Neuron (in vitro differentiated cells): ENCODE measurements around the gene NCDN.

Experiments used
- H2AFZ ChIP-seq: one replicate; pipeline ENCODE4 v1.6.1; 2013; ENCODE audit warnings: low read depth, mild to moderate bottlenecking, inconsistent platforms, low read length, moderate library complexity
- H3K27me3 ChIP-seq: one replicate; pipeline ENCODE4 v1.6.1; 2013; ENCODE audit warnings: low read length; ENCODE audit not compliant: insufficient read depth
- H3K36me3 ChIP-seq: one replicate; pipeline ENCODE4 v1.6.1; 2013; ENCODE audit warnings: low read length; ENCODE audit not compliant: insufficient read depth
- H3K4me1 ChIP-seq: one replicate; pipeline ENCODE4 v1.6.1; 2013; ENCODE audit warnings: low read length; ENCODE audit not compliant: insufficient read depth
- H3K4me3 ChIP-seq: 2 replicates; pipeline ENCODE4 v1.5.1; 2013; ENCODE audit warnings: mild to moderate bottlenecking, low read length, moderate library complexity
- H3K9me3 ChIP-seq: one replicate; pipeline ENCODE4 v1.6.1; 2013; ENCODE audit warnings: low read length

NCDN gene

GRCh38 chr1:35535243-35535642, 22.4 kb upstream of the NCDN start:
- Histone ChIP-seq H3K4me1 (peaks cover 19% of the 10 kb centered on the region), H2AFZ (no peak overlapping the region)

GRCh38 chr1:35536556-35537162, 20.9 kb upstream of the NCDN start:
- Histone ChIP-seq H3K9me3 (peaks cover 3% of the 10 kb centered on the region), H3K4me1 (peaks cover 19% of the 10 kb centered on the region), H2AFZ (no peak overlapping the region), H3K36me3 (peaks cover 9% of the 10 kb centered on the region), H3K4me3 (no peak overlapping the region), H3K27me3 (no peaks in the 10 kb centered on the region)

More at GRCh38 chr1:35535243-35535642, 22.4 kb upstream of the NCDN start:
- peaks cover 17% of the 10 kb centered on the region for H3K9me3 ChIP-seq
- H3K27me3 ChIP-seq = no peaks in the 10 kb centered on the region
- H3K36me3 ChIP-seq = peaks cover 23% of the 10 kb centered on the region
- no peak overlapping the region for H3K4me3 ChIP-seq

GRCh38 chr1:35537806-35538205, 19.8 kb upstream of the NCDN start:
- Histone ChIP-seq H3K4me3 (no peak overlapping the region), H3K4me1 (peaks cover 19% of the 10 kb centered on the region), H2AFZ (no peak overlapping the region), H3K27me3 (no peaks in the 10 kb centered on the region), H3K36me3 (peaks cover 6% of the 10 kb centered on the region), H3K9me3 (no peaks in the 10 kb centered on the region)

DNA sequence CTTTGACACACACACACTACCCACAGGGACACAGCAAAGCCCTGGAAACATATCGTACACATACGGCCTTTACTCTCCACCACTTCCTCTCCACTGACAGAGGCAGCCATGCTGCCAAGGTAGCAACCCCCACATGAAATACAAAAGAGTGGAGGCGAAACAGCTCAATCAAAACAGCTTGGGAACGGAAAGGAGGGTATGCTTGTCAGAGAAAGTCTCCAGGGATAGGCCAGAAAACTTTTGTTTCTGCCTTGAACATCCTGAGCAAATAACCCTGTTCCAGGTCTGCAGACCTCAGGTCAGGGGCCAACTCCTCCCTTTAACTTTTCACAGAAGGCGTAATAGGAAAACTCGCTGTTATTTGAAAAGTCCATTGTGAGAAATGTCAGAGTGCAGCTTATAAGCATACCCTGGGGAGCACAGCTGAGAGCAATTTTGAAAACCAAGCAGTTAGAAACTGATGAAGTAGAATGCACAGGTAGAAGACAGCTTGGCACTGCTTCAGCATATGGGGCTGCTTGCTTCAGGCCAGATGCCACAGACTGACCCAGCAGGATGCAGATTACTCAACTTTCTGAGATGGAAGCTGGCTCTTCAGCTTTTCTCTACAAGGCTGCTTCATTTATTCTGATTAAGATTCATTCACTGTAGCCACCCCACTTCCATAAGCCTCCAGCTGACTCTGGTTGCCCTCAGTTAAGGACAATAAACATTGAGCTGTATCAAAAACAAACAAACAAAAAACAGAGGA, 18.4 kb upstream of the NCDN start:
- Histone ChIP-seq H3K4me3 (no peak overlapping the region), H3K4me1 (peaks cover 19% of the 10 kb centered on the region), H2AFZ (no peak overlapping the region), H3K9me3 (no peaks in the 10 kb centered on the region), H3K27me3 (no peaks in the 10 kb centered on the region), H3K36me3 (peaks cover 3% of the 10 kb centered on the region)

- H3K27me3 ChIP-seq = no peaks in the 10 kb centered on the region
- H3K4me3 ChIP-seq = no peak overlapping the region
- H3K4me1 ChIP-seq = peaks cover 19% of the 10 kb centered on the region
- H3K9me3 ChIP-seq = no peaks in the 10 kb centered on the region
- no peak overlapping the region for H2AFZ ChIP-seq
- peaks cover 7% of the 10 kb centered on the region for H3K36me3 ChIP-seq
These were observed 17.8 kb upstream of the NCDN start for GRCh38 chr1:35539824-35540261.

DNA sequence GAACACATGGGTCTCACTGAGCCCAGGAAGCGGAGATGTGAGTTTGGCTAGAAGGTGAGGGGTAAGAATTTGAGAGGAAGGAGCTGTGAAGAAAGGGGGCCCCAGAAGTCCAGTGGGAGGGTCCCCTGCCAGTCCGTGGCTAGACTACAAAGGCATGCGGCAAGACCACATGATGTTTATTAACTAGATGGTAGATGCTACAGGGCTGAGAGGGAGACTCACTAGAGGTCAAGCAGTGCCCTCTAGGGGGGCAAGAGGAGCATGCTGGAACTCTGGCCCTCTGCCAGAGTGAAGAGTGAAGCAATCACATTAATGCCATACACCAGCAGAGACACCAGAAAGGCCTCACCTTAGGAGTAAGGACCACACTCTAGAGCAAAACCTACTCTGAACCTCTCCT, 12.6 kb upstream of the NCDN start:
- Histone ChIP-seq H3K27me3 (no peaks in the 10 kb centered on the region), H3K4me3 (no peak overlapping the region), H3K36me3 (peaks cover 26% of the 10 kb centered on the region), H3K4me1 (peaks cover 2% of the 10 kb centered on the region), H3K9me3 (no peaks in the 10 kb centered on the region), H2AFZ (no peak overlapping the region)

DNA sequence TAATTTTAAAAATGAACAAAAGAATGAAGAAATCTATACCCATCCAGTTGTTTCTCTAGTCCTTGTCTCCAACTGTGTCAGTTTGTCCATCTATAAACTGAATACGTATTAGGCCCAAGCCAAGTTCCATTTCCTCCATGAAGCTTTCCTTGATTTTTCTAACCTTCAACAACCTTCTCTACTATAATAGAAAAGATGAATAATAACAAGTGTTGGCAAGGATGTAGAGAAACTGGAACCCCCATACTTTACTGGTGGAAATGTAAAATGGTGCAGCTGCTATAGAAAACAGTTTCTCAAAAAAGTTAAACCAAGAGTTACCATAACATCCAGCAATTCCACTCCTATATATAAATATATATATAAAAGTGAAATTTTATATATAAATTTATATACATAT, 11.0 kb upstream of the NCDN start:
- Histone ChIP-seq H3K4me3 (no peak overlapping the region), H3K27me3 (no peaks in the 10 kb centered on the region), H3K36me3 (peaks cover 36% of the 10 kb centered on the region), H3K4me1 (no peaks in the 10 kb centered on the region), H2AFZ (no peak overlapping the region), H3K9me3 (no peaks in the 10 kb centered on the region)

GRCh38 chr1:35553851-35554250, 3.7 kb upstream of the NCDN start:
- Histone ChIP-seq H3K9me3 (no peaks in the 10 kb centered on the region), H3K4me1 (peaks cover 31% of the 10 kb centered on the region), H3K4me3 (no peak overlapping the region), H3K27me3 (no peaks in the 10 kb centered on the region), H3K36me3 (peaks cover 36% of the 10 kb centered on the region), H2AFZ (no peak overlapping the region)

DNA sequence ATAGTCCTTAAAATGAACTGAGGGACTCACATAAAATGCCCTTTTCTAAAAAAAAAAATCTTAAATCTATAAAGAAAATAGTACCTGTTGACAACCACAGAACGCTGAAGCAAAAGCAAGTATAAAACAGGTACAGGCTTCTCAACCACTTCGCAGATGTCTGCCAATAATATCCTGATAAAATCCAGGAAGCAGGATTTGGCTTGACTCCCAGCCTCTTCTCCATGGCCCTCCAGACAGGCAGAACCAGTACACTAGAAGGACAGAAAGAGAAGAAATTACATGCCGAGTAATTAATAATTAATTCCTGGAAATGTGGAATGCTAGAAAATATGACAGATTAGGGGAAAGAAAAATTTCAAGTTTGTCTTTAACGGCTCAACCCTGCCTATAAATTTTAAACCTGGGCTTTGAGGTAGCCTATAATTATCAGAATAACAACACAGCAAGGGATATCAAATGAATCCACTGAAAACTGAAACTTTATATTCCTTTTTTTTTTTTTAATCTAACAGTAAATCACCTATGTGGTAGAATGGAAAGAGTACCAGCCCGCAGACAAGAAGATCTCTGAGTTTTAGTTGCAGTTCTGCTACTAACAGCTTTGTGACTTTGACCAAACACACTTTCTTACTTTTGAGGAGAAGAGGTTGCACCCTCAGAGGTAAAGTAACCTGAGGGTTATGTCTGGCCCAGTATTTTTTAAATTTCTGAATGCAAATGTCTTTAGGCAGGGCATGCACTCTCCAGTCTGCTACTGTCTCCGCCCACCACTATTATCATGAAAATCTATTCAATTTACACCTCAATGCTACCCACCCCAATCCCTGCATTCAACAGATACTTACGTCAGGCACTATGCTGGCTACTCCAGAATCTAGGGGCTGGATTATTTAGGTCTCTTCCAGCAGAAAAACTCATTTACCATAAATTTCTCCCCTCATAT, 3.1 kb upstream of the NCDN start:
- H3K27me3 ChIP-seq = no peaks in the 10 kb centered on the region
- no peak overlapping the region for H2AFZ ChIP-seq
- H3K36me3 ChIP-seq = peaks cover 32% of the 10 kb centered on the region
- H3K4me1 ChIP-seq = peaks cover 38% of the 10 kb centered on the region
- no peak overlapping the region for H3K4me3 ChIP-seq
- no peaks in the 10 kb centered on the region for H3K9me3 ChIP-seq

- Histone ChIP-seq H3K9me3 (no peaks in the 10 kb centered on the region), H3K4me3 (no peak overlapping the region), H2AFZ (no peak overlapping the region), H3K4me1 (peaks cover 39% of the 10 kb centered on the region), H3K36me3 (peaks cover 28% of the 10 kb centered on the region), H3K27me3 (no peaks in the 10 kb centered on the region)
These were observed 2.4 kb upstream of the NCDN start for GRCh38 chr1:35555212-35555584.

DNA sequence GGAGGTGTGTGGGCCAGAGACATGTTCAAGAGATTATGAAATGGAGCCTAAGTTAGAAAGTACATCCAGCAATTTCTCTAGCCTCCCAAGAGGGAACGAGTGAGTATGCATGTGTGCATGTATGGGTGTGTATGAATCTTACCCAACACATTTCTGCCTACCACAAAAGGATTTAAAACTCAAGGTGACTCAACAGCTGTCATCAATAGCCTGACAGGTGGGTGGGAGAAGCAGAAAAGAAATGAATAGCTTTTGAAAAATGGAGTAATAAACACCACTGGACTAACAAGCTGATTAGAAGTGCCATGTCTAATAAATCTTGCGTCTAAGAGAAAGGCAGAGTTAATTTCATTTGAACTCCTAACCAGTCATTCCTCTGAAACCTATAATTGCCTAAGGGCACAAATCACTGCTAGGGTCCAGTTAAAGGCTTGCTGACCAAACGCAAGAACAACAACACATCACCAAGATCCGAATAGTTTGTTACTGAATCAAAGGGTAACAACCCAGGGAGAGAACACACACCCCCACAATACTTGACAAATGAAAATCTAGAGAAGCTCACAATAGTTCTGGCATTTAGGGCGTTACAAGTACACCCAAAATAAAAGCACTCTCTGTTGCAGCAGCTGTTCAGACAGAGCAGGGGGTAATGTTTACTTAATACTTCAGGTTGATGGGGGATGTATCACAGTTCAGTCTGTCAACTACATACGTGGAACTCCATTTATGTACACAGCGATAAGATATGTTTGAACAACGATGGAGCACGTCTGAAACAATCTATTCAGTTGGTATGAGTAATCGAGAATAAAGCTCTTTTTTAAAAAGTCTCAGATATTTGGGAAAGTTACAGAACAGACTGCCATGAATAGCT, 1.8 kb upstream of the NCDN start:
- Histone ChIP-seq H3K4me1 (peaks cover 39% of the 10 kb centered on the region), H3K36me3 (peaks cover 30% of the 10 kb centered on the region), H3K27me3 (no peaks in the 10 kb centered on the region), H3K9me3 (no peaks in the 10 kb centered on the region), H2AFZ (no peak overlapping the region), H3K4me3 (peak overlapping the region; percentile 69)

DNA sequence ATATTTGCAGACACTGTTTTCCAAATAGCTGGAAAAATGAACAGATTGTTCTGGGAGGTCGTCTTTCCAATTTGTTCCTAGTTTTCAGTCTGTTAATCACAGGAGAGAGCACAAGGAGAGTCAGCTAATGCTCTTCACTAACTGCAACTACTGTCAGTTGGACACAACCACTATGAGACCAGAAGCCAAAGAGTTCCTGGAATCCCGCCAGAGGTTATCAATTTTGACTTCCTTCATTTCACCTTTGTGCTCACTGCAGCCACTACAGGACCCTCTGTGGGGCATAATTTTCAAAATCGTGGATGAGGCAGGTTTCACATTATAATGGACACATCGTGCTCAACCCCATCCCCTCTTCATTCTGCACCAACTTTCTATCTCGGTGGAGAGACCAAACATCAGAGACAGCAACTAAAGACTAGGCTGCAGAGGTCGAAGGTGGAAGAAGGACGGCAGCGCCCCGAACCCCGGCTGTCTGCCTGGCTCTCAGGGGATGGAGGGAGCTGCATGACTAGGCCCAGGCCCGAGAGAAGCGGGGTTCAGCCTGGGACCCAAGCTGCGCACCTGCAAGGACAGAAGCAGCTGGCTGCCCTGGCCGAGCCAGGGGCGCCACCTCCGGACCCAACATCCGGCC, 998 bp upstream of the NCDN start:
- no peaks in the 10 kb centered on the region for H3K27me3 ChIP-seq
- H3K36me3 ChIP-seq = peaks cover 30% of the 10 kb centered on the region
- H3K4me3 ChIP-seq = peak overlapping the region; percentile 69
- H3K4me1 ChIP-seq = peaks cover 42% of the 10 kb centered on the region
- H3K9me3 ChIP-seq = no peaks in the 10 kb centered on the region
- H2AFZ ChIP-seq = no peak overlapping the region
